EL (cell line): ENCODE results near the gene DRC1.

Experiments used
- DNase-seq: peaks from one replicate; pipeline ENCODE4 v3.0.0-alpha.2; 2016

Gene DRC1

DNA sequence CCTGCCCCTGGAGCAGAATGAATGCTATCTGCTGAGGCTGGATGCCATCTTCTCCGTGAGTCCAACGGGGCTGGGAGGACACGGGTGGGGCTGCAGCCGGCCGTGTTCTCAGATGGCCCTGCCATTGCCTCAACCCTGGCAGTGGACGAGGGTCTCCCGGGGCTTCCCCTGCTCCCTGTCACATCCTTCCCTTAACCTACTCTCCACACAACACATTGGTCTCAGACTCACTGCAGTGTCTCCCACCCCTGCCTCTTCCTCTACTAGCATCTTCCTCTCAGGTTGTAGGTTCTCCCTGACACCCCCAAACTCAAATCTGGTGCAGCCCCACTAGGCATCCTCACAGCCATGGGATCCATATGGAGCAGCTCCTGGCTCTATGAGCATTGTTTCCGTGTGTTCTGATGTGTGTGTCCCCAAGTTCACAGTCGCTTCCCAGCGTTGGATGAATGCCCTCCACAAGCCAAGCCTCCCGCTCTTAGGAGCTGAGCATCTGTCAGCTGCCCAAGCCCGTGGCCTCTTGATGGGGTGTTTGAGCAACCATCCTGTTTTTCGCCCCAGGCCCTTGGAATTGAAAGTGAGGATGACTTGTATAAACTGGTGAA is 48.4 kb downstream of the DRC1 start:
- no peak for DNase-seq

DNA sequence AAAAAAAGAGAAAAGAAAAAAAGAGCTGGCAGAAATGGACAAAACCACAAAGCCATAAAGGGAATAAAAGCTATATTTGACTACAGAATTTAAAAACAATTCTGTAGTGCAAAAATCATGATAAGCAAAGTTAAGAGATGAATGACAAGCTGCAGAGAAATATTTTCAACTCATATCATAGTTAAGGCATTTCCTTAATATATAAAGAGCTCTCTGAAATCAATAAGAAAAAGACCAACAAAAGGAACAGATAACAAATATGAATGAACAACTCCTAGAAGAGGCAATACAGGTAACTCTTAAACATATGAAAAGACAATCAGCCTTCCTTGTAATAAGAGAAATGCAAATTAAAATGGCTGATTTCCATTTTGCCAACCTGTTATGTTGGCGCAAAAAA is 50.0 kb downstream of the DRC1 start:
- no peak for DNase-seq

DNA sequence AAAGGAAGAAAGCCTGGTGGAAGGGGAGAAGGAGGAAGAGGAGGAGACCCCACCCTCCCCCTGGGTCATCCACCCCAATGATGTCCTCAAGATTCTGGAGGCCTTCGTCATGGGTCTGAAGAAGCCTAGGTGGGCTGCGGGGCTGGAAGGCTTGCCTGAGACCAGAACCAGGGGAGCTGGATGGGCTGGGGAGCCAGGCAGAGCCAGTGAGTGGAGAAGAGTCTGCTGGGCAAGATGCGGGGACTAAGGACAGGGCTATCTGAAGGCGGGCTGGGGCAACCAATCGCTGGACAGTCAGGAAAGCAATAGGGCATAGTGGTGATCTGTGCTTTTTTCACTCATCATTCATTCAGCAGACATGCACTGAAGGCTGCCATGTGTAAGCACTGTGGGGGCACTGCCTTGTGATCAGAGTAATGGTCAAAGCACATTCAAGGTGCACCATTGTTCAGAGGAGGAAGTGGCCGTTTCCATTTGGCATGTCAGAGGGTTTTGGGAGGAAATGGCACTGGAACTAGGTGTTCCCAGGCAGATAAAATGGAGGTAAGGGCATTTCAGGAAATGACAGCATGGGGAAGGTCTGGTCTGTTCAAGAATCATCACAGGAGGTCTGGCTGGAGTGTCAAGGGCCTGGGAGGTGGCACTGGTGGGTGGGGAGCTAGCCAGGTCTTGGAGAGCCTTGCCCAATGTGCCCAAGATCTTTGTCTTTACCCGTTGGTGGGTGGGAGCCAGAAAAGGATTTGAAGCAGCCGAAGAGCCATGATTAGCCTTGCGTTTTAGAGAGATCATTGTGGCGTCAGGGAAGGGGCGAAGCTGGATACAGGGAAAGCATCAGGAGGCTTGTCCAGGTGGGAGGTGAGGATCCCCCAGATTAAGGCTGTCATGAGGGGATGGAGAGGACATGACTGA is 52.0 kb downstream of the DRC1 start:
- DNase-seq = no peak

DNA sequence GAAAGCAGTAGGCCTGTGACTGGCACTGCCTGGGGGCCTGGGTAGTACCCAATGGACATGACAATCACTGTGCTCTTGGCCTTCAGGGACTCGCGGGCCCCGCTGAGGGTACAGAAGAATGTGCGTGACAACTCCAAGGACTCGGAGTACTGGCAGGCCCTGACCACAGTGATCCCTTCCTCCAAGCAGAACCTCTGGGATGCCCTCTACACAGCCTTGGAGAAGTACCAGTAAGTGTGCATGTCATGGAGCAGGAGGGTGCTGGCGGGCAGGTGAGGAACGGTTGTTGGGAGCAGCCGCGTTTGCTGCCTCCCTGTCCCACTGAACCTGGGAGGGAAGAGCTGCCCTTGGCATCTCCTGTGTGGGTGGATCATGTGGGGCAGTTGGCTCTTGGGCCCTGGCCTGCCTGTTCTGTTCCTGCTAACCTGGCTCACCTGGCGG is 52.9 kb downstream of the DRC1 start:
- no peak for DNase-seq

DNA sequence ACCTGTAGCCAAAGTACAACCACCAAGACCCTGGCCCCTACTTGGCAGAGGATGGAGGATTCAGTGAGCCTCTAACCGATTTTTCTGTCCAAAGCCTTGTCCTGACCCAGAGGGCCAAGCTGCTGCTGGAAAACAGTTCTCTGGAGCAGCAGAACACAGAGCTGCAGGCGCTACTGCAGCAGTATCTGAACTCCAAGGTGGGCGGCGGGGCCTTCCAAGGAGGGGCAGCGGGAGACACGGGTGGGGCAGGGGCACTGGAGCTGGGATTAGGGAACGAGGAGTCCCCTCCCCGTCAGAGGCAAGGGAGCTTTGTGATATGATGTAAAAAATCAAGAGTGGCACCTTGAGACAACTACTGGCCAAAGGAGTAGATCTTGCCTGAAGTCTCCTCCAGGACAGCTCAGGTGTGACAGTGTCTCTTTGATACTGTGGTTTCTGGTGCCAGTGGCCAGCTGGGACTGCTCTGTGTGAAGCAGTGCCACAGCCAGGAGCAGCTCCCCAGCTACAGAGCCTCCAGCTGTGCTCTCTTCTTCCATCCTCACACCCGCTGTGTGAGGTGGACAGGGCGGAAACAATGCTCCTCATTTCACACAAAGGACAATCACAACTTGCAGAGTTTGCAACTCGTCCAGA is 53.4 kb downstream of the DRC1 start:
- no peak for DNase-seq

DNA sequence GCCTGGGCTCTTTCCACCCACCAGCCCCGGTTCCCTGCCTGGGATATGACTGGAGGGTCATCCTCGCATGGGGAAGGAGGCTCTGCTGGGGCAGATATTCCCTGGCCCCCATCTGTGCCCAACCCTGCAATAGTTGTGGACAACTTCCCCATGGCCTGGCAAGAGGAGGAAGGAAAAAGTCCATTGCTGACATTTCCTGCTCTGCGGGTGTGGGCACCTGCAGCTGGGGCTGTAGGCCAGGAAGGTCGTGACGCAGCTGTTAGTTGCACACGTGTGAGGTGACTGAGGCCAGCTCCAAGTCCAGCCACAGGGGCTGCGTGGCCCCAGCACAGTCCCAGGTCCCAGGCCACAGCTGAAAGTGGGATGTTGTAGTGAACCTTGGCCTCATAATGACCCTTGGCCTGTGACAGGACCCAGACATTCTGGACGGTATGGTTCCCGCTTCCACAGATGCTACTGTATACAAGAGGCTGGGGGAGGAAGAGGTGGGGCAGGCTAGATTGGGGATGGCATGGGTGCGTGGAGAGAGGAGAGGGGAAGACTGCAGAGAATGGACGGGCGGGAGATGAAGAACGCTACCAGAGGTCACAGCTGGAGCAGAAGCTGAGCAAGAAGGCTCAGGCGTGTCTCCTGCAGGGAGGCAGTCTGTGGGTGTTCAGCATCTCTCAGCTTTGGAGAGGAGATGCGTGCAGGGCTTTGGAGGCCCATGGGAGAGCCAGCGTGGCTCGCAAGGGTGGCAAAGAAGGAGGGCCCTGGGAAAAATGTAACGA is 54.1 kb downstream of the DRC1 start:
- DNase-seq = no peak

DNA sequence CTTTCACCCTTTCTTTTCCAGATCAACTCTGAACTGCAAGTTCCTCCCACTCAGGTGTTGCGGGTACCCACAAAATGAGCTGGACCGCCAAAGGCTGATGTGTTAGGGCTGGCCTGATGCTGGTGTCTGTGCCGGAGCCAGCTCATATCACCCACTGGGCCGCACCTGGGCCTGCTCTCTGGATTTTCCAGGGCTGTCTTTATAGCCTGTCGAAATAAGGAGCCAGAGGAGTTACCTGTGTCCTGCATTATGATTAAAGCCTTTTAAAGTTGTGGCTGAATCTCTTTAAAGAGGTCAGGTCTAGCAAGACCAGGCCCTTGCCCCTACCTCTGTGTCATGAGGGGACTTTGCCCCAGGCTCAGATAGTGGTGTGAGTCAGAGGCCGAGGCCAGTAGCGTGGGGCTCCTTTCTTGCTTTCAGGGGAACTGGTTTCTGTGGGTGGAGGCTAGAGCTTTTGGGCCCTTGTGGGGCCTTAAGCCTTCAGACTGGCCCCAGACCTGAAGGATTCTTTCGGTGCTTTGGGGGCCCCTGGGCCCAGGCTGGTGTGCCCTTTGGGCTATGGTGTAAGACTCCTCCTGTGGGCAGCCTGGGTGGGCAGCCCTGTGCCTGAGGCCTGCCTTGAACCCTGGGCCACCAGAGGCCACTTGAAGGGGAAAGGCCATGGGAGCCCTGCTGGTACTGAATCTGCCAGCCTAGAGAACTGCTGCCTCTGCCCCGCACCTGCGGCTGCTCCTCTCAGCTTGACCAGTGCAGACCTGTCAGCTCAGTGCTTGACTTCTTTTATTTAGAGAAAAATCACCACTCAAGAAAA is 54.9 kb downstream of the DRC1 start:
- DNase-seq = peak; percentile 62

DNA sequence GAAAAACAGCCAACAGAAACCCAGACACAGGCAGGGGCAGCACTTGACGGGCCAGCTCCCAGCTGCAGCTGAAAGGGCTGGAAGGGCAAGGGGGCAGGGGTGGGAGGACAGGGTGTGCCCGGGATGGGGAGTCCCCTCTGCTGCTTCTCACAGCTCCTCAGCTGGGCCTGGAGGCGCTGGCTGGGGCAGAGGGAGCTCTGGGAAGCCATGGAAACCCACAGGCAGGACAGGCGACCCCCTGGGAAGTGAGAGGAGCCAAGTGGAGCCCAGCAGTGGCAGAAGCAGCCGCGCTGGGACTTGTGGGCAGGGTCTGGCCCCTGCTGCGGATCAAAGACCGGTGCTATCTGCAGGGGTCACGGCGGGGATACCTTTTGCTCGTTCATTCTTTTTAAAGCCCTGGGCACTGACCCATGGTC is 55.5 kb downstream of the DRC1 start:
- no peak for DNase-seq

DNA sequence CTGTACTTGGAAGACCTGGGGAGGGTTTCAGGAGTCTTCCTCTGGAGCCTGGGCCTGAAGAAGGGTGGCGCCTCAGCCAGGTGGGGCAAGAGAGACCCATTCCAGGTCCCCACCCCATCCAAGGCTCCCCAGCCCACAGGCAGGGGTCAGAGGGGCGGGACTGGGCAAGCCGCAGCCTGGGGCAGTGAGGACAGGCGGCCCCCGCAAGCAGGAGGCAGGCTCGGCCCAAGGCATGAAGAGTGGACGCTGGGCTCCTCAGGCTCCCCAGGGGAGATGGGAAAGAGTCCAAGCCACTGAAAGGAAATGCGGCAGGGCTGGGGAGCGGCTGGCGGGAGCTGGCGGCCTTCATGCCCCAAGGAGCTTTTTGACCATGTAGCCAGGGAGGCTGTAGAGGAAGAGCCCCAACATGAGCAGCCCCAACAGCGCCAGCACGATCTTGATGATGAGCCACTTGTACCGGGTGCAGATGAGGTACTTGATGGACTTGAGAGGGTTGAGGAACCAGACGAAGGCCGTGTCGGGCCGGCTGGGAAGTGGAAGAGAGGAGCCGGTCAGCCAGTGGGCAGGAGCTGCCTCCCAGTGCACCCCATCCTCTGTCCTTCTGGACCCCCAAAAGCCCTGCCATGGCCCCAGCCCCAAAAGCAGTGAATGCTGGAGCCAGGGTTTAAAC is 56.1 kb downstream of the DRC1 start:
- no peak for DNase-seq

DNA sequence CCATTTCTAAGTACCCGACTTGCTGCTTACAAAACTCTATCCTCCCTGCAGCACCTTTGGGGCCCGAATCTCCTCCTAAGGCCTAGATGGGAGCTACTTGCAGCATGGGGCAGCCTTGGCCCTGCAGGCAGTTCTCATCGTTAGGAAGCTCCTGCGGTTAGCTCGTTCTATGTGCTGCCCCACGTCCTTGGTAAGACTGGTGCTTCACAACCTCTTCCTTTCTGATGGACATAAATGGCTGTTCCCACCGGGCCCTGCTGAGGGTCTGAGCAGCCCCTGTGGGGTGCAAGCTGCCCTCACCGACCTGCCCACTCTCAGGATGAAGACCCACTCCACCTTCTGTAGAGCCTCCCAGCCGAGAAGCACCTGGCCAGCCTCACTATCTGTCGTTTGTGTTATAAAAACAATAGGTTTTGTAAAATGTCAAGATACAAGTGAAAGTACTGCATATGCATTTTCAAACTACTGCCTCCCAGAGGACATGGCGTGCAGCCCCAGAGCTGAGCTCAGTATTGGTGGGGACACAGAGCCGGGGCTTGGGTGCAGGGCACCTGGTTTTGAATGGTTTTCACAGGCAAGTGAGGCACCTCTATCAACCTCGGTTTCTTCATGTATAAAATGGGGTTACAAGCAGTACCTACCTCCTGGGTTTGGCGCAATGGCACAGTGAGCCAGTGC is 56.8 kb downstream of the DRC1 start:
- no peak for DNase-seq

DNA sequence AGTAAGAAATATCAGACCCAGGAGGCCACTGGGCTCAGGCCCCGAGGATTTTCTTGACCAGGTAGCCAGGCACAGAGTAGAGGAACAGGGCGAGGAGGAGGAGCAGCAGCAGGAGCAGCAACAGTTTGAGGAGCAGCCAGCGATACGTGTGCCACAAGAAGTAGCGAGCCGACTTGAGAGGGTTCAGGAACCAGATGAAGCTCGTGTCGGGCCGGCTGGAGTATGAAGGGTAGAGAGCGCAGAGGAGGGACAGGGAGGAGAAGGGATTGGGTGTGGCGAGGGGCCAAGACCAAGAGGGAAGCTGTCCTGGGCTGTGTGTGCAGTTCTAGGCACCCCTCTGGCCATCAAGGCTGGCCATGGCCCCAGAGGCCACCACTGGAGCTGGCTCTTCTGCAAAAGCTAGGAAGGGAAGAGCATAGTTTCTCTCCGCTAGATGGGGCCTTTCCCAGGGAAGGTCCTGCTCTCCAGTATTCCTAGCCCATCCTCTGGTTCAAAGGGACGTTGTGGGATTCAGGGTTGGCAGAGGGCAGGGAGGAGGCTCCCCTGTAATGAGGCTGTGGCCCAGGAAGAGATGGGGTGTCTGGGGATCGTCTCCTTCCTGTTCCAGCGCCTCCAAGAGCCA is 58.4 kb downstream of the DRC1 start:
- no peak for DNase-seq

DNA sequence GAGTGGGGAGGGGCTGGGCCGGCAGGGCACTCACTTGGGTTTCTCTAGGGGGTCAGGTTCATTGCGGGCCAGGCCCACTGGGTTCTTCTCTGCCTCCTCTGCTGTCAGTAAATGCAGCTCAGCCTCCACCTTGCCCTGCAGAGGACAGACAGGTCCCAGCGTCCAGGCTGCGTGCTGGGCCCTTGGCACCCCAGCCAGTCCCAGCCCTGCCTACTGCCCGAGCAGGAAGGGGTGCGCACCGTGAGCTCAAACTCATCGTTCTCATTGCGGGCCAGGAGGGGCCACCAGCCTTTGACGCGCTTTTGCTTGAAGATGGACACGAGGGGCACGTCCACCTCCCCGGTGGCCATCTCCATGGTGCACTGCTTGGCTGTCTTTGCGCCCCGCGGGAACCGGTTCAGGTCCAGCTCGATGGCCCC is 58.9 kb downstream of the DRC1 start:
- no peak for DNase-seq

DNA sequence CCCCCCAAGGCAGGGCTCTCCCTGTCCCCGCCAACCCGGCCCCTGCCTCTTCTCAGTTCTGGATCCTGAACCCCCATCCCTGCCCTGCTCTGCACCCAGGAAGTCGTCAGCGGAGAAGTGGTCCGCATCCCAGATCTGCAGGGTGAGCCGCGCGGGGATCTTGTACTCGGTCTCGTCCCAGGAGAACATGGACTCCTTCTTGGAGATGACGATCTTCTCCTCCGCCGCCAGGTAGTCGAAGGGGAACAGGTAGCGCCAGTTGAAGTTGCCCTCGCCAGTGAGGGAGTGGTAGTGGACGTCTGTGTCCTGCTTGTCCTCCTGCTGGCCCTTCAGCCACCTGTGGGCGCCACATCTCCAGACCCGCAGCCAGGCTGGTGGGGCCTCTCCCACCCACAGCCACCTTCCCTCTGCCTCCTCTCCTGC is 59.9 kb downstream of the DRC1 start:
- no peak for DNase-seq

DNA sequence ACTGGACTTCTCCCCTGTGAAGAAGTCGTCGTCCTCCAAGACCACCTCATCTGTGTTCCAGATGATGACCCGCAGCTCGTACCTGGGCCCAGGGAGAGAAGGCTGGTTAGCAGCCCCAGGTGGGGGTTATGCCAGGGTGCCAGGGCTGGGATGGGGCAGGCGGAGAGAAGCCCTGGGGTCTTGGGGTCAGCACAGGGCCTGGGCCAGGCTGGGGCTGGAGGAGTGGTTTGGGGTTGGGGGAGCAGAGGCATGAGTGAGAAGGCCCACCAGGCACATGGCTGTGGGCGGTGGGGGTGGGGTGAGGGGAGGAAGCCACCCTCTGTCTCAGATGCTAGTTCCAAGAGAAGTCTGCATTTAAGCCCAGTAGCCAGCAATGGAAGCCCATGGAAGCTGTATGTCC is 60.4 kb downstream of the DRC1 start:
- no peak for DNase-seq

DNA sequence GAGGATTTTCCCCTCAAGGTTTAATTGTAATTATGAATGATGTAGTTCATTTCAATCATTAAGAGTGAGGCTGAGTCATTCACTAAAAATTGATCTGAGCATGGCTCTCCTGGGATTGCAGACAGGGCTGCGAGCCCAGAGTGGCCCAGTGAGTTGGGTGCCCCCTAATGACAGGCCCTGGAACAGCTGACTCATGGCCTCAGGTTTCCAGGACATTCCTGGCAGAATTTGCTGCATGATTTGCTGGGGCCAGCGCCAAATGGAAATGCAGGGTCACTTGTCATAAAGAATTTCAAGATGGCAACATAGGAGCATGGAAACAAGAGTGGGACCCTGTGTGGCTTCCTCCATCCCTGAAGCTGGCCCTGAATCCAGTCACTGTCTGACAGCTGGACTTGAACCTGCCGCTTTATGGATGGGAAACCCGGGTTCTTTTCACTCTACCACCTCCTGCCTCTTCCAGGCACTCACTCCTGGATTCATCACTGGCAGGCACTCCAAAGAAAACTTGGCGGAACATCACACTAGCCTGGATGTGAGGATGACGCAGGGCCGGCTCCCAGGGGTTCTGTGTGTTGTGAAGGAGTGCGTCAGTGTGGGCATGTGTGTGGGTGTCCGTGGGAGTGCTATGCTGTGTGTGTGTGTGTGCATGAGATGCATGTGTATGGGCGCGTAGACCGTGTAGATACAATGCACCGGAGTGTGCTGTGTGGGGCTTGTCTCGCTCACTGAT is 61.0 kb downstream of the DRC1 start:
- peak; percentile 74 for DNase-seq

DNA sequence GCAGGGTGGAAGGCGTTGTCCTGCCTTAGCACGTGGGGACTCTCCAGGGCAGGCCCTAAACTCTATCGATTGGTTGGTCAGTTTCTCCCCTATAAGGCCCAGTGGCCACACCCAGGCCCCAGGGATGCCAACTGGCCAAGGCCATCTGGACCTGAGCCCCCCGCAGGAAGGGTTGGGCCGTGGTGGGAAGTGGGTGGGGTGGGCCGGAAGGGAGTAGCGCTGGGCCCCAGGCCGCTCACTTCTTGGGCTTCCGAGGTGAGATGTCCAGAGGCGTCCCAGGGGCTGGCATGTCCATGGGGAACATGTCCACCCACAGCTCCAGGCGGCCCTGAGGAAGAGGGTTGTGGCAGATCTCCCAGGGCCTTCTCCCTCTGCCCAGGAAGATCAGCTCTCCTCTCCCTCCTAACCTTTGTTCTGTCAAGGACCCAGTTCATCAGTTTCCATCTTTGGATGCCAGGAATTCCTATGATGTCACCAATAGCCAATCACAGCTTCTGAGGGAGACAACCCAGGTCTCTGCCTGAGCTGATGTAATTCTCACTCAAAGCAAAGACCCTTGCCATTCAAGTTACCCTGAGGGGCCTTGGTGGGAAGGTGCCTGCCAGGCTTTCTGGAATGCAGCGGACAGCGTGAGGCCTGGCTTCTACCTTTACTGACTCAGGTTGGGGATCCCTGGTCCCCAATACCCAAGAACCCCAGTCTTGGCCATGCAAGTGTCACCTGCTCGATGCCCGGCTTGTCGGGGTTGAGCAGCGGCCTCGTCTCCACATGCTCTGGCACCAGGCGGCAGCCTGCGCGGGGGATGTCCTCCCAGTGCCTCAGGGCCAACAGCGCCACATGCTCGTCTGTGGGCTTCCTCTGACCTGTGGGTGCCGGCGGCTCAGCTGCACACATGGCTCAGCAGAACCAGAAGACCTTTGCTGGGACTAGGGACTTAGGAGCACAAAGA is 61.8 kb downstream of the DRC1 start:
- DNase-seq = peak; percentile 38

DNA sequence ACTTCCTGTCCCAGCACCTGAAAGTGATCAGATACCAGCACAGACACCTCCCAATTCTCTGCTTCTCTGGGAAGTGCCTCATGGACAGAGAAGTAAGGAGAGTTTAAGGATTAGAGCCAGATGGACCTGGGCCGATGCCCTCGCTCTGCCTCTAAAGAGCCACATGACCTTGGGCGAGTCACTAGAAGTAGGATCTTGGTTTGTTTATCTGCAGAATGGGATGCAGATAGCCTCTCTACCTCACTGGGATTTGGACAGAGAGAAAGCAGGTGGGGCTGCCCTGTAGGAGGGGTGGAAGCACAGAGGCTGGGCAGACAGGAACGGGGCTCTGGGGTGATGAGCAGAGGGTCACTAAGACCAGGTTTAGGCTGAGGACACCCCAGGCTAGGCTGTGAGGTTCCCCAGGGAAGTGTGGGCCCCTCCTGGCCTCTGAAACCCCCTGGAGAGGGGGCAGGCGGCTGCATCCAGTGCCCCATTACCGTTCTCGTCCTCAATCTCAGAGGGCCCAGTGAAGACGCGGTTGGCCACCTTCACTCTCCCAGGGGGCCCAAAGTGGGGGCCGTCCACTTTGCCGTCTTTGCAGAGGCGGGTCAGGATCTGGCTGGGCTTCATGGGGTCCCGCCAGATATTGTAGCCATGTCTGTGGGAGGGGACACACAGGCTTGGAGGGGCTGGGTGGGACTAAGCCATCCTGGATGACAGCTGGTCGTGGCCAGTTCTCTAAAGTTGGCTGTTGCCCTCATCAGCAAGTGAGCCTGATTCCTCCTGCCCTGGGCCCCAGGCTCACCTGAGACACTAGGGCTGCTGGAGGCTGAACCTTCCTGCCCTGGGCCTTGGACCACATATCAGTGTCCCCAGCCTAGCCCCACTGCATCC is 62.9 kb downstream of the DRC1 start:
- DNase-seq = no peak
